HL-60 (cell line): ENCODE data around the gene ANKRD13A.
"Not testable (repeated sequence)": the region's sequence is repeated elsewhere in the genome, so short reads cannot be mapped to it uniquely, and the experiment has no call there.

Experiments
- DNase-seq, 2 experiments: peaks; one replicate each; pipeline ENCODE4 v3.0.0-alpha.2; 2010 to 2020; ENCODE audit warnings: low read depth in 1 of 2, low spot score in 1 of 2
- H3K27ac ChIP-seq: fragments of 250-450 bp; sonication (Bioruptor Pico); replicated peaks from 2 replicates; pipeline ENCODE4 v1.5.1; 2020; ENCODE audit warnings: mild to moderate bottlenecking, moderate library complexity
- H3K27me3 ChIP-seq: fragments of 250-450 bp; sonication (Bioruptor Pico); 2 replicates; pipeline ENCODE4 v1.5.1; 2021; ENCODE audit warnings: mild to moderate bottlenecking, moderate library complexity; ENCODE audit not compliant: insufficient read depth, poor library complexity, severe bottlenecking
- H3K4me3 ChIP-seq: replicated peaks from 2 replicates; pipeline ENCODE4 v1.5.1; 2011; ENCODE audit warnings: mild to moderate bottlenecking, control low read depth, low read length; ENCODE audit not compliant: insufficient read depth
- CTCF ChIP-seq: IDR thresholded peaks from one replicate; pipeline ENCODE4 v1.5.1; 2011; ENCODE audit warnings: low read length, control low read depth, inconsistent platforms; ENCODE audit not compliant: insufficient read depth
- GABPA ChIP-seq: IDR thresholded peaks from 2 replicates; pipeline ENCODE4 v1.6.1; 2012; ENCODE audit warnings: low read depth
- POLR2AphosphoS5 ChIP-seq: IDR thresholded peaks from 2 replicates; pipeline ENCODE4 v1.6.1; 2012; ENCODE audit warnings: low read depth
- REST ChIP-seq: IDR thresholded peaks from 2 replicates; pipeline ENCODE4 v1.6.1; 2012; ENCODE audit warnings: low read depth; ENCODE audit not compliant: insufficient replicate concordance
- SPI1 ChIP-seq: IDR thresholded peaks from 2 replicates; pipeline ENCODE4 v1.6.1; 2012; ENCODE audit warnings: low read depth, mild to moderate bottlenecking, borderline replicate concordance

Gene ANKRD13A

GRCh38 chr12:110046451-110047187 lies 47.4 kb downstream of the ANKRD13A start:
- DNase-seq: peak; percentile 41 to 44

GRCh38 chr12:110047297-110047940 lies 48.2 kb downstream of the ANKRD13A start:
- H3K27me3 ChIP-seq: no peaks in the 10 kb centered on the region
- peak overlapping the region; percentile 75 for H3K27ac ChIP-seq
- H3K4me3 ChIP-seq: peak overlapping the region; percentile 82
- TF ChIP-seq GABPA: no peak
- no peak for TF ChIP-seq SPI1
- TF ChIP-seq POLR2AphosphoS5: no peak
- no peak for TF ChIP-seq CTCF
- no peak for TF ChIP-seq REST
- DNase-seq: no peak

More at GRCh38 chr12:110046451-110047187, 47.4 kb downstream of the ANKRD13A start:
- no peak overlapping the region for H3K4me3 ChIP-seq
- no peak for TF ChIP-seq REST
- no peak for TF ChIP-seq SPI1
- no peak for TF ChIP-seq POLR2AphosphoS5
- no peak for TF ChIP-seq GABPA
- TF ChIP-seq CTCF: no peak
- peak overlapping the region; percentile 26 for H3K27ac ChIP-seq
- no peaks in the 10 kb centered on the region for H3K27me3 ChIP-seq

GRCh38 chr12:110048242-110049027 lies 49.2 kb downstream of the ANKRD13A start, which contains the start of gene C12orf76:
TSS of gene C12orf76 (minus strand) at chr12:110048522. CDS start at chr12:110048495, 27 bp downstream.
- DNase-seq: peak; percentile 92 to 97
- Histone ChIP-seq H3K4me3 (peak within 1 kb of the TSS; percentile 82), H3K27me3 (no peaks in the 10 kb centered on the region), H3K27ac (peak within 1 kb of the TSS; percentile 75)
- TF ChIP-seq POLR2AphosphoS5 (peak; percentile 74), SPI1 (peak; percentile 58; the same call in 1 of the 2 replicates), CTCF (no peak), REST (no peak), GABPA (peak; percentile 97)

GRCh38 chr12:110049034-110049433 lies 49.8 kb downstream of the ANKRD13A start:
- H3K4me3 ChIP-seq, DNase-seq, H3K27me3 ChIP-seq: not testable (repeated sequence)
- peak overlapping the region; percentile 75 for H3K27ac ChIP-seq

- not testable (repeated sequence) for DNase-seq, H3K27ac ChIP-seq, H3K27me3 ChIP-seq, H3K4me3 ChIP-seq
These were observed 50.4 kb downstream of the ANKRD13A start for GRCh38 chr12:110049666-110050065.
